Glomerular visceral epithelial cell (primary cell): ENCODE measurements around the gene EPHB2.
"Not testable (repeated sequence)": the region's sequence is repeated elsewhere in the genome, so short reads cannot be mapped to it uniquely, and the experiment has no call there.

ENCODE experiments used
- DNase-seq: peaks from one replicate; pipeline ENCODE4 v3.0.0-alpha.2; 2016; ENCODE audit errors: extremely low spot score

EPHB2 gene

DNA sequence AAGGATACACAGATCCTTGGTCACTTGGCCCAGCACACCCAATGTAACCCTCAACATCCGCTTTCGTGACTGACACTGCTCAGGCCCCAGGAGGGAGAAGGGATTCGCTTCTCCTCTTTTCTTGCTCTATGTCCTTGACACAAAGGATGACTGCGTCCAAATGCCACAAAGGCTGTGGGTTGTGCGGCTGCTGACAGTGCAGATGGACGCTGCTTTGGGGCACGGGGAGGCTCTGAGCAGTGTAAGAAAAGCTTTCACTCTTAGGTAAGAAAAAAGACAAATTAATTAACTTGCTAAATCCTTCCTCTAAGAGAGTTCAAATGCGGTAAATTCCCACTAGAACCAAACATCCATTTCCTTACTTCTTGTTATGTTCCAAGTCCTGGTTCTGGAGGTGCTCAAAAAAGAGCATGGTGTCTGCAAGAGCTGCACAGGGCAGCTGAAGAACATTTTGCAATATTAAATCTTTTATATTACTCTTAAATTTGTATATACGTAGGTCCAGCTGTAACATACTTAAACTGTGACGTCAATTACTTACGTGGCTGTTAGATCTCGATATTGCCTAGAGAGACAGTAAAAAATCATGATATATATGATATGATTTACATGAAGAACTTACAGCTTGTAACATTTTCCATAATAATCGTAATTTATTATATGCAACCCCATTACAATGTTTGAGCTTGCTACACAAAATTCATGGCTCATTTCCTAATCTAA, 19.4 kb upstream of the EPHB2 start:
- DNase-seq = no peak

DNA sequence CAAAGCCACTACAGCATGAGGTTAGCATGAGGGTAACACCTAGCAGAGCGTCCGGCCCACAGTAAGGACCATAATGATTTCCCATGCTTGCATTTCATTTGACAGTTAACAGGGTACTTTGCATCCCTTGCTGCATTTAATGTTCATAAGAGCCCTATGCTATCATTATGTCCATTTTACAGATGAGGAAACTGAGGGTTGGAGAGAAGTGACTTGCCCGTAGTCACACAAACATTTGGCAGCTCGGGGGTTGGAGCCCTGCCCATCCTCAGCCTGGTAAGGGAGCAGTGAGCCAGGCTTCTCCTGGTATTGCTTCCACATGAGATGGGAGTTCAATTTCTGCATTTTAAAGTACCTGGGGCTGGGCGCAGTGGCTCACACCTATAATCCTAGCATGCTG, 16.5 kb upstream of the EPHB2 start:
- no peak for DNase-seq

DNA sequence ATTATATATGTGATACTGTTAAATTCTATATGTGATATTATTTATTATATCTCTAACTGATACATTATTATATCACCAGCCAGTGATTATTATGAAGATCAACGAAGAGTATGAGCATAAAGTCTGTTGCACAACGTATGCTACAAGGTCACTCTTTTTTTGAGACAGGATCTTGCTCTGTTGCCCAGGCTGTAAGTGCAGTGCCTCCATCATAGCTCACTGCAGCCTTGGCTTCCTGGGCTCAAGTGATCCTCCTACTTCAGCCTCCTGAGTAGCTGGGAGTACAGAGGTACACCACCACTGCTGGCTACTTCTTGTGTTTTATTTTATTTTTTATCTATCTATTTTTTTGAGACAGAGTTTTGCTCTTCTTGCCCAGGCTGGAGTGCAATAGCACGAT, 14.0 kb upstream of the EPHB2 start:
- no peak for DNase-seq

DNA sequence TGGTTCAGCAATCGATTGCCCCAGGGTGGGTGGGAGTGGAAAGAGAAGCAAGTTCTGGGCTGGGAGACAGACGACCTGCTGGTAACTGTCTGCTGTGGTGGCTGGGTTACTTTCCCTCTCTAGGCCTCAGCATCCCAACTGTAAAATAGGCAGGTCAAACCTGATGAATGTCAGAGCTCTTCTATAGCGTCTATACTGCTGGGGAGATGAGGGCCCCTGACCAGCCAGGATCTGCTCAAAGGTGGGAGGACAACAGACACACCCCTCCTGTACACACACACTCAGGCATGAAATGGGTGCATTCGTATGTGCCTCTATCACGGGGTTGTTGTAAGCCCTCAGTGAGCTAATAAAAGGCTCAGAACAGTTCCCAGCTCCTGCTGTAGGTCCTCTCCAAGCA, 12.7 kb upstream of the EPHB2 start:
- no peak for DNase-seq

DNA sequence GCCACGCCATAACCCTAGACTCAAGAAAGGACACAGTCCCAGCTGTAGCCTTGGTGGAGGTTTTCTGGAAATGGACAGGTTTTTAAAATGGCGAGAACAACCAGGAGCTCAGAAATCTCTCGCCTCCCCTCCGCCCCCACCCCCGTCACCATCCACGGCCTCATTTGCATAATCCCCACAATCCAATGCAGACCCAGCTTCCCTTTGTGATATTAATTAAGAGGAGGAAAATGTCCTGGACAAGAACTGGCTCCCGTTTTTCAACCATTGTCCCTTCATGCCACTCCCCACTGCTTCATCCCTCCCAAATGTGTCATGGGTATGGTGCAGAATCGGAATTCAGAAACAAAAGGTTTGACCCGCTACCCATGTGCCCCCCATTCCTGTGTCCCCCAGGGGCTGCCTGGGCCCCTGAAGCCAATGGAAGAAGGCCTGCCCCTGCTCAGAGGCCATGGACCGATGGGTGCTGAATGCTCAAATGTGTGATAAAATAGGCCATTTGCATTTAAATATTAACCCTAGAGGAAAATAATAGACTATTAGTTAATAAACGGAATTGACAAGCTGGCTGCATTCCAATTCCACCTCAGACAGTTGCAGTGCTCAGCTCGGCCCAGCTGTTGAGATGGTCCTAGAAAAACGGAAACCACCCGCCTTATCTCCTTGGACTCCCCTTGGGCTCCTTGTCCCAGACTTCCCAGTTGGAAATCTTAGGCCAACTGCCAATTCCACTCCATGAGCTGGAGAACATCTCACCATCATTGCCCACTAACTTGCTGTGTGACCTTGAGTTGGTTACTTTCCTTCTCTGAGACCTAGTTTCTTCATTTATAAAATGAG, 10.7 kb upstream of the EPHB2 start:
- no peak for DNase-seq

DNA sequence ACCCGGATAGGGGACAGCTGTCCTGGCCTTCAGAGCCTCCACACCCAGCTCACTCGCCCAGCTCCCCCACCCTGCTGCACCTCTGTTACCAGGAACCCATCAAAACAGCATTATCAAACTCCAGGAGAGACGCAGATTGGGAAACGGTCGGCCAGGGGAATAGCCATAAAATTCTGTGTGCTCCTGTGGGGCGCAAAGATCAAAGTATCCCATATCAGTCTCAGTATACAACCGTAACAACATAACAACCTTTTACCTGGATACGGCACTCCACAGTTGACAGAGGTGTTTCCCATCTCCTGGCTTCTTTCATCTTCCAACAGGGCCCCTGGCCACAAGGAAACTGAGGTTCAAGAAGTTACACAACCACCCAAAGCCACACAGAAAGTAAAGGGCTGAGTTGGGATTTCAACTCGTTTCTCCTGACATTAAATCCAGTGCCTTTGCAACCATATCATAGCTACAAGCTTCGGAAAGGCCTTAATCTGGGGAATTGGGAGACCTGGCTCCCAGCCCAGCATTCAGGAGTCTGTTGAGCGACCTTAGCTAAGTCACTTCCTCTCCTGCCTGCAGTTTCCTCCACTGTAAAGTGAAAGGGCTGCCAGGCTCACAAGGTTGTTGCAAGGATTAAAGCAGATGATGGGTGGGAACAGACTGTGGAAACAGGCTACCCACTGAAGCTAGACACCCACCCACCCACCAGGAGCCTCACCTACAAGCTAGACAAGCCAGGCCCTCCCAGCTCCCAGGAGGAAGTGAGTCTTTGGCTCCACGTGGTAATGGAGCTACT, 8.1 kb upstream of the EPHB2 start:
- DNase-seq = no peak

DNA sequence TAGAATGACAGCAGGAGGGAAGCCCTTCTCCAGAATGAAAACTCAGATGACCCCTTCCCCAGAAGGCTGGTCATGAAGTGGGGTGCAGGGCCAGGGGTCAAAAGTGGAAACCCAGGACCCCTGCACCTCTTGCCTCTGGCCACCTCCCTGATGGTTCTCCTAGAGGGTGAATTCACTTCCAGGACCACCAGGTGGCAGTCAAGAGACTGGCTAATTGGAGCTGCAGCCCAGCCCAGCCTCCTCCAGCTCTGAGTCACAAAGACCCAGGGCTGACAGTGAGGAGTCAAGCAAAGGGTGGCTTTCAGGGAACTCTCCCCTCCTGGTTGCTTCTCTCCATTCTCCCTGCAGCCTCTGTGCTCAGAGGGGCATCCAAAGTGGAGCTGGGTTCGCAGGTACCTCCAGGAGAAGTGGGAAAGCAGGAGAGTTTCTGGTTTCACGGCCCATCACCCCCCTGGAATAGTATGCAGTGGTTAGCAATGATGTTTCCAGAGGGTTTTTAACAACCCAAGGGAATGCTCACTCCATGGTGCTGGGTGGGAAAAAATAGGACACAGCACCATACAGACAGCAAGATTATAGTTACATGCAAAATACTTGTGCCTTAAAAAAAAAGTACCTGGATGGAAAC, 6.1 kb upstream of the EPHB2 start:
- peak; percentile 87 for DNase-seq

DNA sequence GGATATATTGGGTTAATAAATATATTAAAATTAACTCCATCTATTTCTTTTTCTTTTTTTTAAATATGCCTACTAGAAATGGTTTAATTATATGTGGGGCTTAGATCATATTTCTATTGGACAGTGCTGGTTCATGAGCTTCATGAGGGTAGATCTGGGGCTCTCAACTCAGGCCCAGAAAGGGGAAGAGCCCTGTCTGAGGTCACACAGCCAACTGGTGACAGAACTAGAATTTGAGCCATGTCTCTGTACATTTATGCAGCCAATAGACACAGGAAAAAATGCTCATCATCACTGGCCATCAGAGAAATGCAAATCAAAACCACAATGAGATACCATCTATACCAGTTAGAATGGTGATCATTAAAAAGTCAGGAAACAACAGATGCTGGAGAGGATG, 5.1 kb upstream of the EPHB2 start:
- no peak for DNase-seq

DNA sequence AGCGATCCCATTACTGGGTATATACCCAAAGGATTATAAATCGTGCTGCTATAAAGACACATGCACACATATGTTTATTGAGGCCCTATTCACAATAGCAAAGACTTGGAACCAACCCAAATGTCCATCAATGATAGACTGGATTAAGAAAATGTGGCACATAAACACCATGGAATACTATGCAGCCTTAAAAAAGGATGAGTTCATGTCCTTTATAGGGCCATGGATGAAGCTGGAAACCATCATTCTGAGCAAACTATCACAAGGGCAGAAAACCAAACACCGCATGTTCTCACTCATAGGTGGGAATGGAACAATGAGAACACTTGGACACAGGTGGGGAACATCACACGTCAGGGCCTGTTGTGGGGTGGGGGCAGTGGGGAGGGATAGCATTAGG, 4.5 kb upstream of the EPHB2 start:
- DNase-seq = not testable (repeated sequence)

DNA sequence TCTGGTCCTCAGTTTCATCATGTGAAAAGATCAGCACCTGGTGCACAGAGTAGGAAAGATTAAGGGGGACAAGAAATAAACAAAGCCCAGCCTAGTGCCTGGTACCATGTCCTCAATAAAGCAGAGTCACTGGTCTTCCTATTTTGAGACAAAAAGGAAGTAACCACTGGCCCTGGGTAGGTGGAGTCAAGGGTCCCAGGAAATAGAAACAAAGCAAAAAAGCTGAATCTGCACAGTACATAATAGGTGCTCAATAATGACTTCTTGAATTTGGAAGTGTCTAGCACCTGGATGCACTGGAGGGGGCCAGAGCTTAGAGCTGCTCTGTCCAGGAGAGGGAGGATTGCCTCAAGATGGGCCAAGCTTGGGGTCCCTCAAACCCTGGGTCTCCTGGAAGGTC, 1.9 kb upstream of the EPHB2 start:
- DNase-seq = no peak

DNA sequence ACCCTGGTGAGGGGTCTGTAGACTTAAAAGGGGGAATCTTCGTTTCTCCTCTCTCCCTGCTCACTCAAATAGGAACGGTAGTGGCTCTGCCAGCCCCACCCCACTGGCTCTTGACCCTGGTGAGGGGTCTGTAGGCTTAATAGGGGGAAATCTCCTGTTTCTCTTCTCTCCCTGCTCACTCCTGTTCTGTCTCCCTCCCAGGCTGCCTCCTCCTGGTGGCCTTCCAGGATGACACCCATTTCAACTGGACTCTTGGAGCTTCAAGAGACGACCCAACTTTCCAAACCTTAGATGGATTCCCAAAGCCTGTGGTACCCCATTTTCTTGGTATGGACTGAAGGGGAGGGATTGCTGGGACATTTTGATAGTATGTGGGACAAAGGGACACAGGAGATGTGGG, 1.4 kb upstream of the EPHB2 start:
- peak; percentile 21 for DNase-seq

DNA sequence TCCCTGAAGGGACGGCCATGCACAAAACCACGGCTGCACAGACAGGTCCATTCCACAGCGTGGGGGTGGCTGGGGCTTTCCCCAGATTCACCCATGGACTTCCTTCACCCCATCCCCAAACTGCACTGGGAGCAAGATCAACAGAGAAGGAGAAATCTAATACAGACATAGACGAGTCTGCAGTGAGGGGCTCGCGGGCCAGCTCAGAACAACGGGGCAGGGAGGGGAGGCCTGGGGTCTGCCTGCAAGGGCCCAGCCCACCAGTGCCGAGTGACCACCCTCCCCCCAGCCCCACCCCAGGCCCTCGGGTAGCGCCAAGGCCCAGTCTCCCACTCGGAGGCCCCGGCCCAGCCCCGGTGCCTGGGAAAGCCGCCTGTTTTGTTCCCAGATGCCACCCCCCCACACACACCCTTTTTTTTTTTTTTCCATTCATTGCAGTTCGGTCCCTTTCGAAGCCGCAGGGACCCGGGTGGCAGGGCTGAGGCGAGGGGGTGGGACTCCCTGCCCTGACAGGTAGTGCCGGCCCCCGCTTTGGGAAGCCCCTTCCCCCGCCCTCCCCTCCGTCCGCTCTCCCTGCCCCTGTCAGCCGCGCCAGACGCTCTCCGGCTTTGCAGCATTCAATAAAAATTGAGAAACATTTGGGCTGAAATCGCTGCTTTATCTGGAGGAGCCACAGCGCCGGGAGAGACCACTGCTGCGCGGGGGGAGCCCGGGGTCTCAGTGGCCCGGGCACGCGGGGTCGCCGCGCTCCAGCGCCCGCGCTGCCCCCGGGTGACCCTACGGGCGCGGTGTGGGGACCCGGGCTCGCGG, 543 bp upstream of the EPHB2 start:
- peak; percentile 61 for DNase-seq

DNA sequence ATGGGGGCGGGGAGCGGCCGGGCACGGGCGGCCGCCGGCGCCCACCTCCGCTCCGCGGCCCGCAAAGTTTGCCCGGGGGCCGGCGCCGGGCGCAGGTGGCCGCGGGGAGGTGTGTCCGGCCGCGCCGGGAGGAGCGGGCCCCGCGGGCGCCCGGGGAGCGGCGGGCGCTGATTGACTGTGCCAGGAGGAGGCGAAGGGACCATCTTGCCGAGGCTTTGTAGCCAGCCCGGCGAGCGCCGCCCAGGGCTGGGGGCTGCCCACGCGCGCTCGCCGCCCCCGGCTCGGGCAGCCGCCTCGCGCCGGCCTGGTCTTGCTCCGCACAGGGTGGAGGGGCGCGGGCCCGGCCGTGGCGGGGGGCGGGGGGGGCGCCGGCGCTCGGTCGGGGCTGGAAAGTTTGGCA, 432 bp downstream of the EPHB2 start:
- no peak for DNase-seq

DNA sequence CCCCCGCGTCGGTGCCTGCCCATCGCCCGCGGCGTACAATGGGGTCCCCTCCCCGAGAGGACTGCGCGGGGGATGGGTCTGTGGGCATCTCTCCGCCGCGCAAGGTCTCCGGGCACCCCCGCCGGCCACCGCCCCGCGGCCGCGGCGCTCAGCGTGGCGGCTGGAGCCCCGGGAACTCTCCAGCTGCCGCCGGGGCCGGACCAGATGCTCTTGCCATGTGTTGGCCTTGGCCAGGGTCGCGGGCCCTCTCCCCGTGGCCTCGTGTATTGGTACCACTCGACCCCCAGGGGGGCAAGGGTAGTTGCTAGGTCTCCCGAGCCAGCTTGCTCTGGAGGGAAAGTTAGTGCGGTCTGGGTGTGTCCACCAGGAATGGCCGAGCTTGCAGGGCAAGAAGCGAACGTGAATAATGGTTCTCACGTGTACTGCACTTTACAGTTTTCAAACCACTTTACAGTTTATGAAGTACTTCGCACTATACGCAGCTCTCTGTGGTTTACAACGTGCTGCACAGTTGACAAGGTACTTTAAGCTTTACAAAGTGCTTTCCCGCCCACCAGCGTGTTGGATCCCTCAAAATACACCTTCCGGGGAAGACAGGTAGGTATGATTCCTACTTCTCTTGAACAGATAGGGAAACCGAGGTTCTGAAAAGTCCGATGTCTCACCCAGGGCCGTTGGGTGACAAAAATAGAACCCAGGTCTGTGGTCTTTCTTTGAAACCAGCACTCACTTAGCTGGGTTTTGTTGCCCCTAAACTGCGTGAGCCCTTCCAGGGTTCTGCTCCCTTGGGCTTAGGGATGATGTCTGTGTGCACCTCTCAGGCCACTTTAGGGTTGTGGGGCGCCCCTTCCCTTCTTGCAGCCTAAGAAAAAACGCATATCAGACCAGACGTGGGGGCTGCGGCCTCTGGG, 1.2 kb downstream of the EPHB2 start:
- DNase-seq = peak; percentile 29

DNA sequence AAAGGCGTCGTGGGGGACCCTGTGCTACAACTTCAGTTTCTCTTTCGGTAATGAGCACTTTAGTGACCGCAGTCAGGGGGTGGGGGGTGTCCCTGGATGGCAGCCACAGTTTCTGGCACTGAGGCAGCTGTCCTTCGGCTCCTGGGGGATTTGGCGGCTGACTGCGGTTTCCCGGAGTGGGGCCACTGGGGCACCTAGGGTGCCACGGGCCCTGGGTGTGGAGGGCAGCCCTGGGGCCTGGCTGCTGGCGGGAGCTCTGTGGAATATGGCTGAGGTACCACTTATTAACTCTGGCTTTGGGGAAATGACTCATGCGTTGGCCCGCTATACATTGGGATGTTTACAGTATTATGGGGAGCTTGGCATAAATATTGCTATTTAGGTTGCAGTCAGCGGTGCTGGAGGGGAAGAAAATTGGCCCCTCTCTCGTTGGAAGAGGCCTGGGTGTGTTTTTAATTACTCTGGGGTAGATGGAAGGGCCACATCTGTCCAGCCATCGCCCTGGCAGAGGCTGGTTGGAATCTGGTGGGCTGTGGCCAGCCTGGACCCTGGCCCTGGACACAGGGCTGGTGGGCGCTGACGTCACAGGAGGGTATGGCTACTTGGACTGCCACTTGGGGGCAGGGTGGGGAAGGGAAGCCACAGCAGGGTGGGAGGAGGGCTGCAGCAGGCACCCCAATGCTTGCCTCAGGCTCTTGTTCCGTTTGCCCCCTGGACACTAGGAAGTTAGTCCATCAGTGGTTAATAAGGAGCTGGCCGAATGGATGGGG, 2.0 kb downstream of the EPHB2 start:
- peak; percentile 82 for DNase-seq

DNA sequence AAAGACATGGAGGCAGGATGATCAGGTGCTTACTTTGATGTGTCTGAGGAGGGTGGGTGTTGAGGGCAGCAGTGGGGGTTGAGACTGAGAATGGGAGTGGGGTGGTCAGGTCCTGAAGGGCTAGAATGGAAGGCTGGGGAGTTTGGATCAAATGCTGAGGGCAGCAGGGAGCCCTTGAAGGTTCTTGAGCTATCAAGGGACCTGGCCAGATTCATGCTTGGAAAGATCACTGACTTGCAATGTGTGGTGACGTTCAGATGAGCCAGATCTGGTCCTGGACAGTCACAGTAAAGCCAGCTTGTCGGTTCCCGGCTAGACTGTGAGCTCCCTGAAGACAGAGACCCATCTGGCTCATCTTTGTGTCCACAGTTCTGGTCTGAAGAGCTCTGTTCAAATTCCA, 3.8 kb downstream of the EPHB2 start:
- no peak for DNase-seq

DNA sequence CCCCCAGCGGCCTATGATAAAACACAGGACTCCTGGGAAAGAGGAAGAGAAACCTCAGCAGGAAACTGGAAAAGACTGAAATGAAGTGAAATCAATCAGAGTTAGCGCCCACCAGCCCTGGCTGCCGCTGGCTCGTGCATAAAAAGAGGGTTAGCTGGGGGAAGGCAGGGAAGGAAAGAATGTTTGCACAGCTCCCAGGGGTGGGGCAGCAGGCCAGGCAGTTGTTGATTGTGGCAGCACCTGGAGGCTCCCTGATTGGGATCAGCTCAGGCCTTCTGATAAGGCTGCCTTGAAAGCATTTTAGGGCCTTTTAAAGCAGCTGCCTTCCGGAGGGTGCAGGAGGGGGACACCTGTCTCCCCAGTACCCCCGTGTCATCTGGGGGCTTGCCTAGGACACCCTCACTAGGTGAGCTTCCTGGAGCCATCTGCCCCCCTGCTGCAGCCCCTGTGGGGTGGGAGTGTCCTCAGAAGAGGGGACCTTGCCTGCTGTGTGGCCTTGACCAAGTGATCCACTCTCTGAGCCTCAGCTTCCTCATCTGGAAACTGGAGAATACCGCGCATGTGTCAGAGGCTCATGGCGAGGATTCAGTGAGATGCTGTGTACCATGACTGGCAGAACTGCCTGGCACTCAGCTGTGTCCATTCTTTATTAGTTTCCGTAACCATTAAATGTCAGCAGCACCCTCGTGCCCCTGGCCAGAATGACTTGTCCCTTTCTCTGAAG, 6.6 kb downstream of the EPHB2 start:
- DNase-seq = no peak

DNA sequence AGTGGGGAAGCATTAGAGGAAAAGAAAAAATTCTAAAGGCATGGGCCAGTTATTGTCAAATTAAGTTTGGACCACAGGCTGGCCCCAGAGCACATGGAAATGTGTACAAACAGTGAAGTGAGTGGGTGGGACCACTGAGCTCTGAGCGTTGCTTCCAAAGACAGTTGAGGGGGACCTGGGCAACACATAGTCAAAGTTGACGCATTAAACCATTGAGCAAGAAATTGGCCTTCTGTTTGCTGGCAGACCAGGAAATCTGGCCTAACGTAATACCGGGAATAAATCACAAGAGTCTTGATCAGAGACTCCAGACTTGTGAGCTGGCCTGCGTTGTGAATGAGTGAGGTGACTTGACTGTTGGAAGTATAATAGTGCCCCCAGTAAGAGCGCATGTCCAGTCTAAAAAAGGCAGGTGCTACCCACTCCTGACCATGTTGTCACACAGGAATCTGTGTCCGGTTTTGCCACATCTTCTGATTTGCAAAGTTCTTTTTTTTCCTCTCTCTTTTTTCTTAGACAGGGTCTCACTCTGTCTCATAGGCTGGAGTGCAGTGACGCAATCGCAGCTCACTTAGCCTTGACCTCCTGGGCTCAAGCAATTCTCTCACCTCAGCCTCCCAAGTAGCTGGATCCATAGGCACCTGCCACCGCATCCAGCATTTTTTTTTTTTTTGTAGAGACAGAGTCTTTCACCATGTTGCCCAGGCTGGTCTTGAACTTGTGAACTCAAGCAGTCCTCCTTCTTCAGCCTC, 10.7 kb downstream of the EPHB2 start:
- no peak for DNase-seq
